Mammary epithelial cell (primary cell): ENCODE data around the gene FCN3.

Source experiments
- EZH2 ChIP-seq: IDR thresholded peaks from 2 replicates; pipeline ENCODE4 v1.6.1; 2012; ENCODE audit warnings: low read length, inconsistent platforms, borderline replicate concordance
- TF ChIP-seq, protein P1 (sequence below), 2 donors: IDR thresholded peaks in 1 of 2; conservative IDR thresholded peaks in 1 of 2; 2 replicates each; pipeline ENCODE4 v1.5.1; 2011 to 2012; ENCODE audit warnings: inconsistent platforms in 2 of 2, low read length in 2 of 2, mild to moderate bottlenecking in 2 of 2, control low read depth in 1 of 2, low read depth in 1 of 2; ENCODE audit not compliant: insufficient read depth in 1 of 2; ENCODE audit errors: extremely low read depth in 1 of 2

DNA sequence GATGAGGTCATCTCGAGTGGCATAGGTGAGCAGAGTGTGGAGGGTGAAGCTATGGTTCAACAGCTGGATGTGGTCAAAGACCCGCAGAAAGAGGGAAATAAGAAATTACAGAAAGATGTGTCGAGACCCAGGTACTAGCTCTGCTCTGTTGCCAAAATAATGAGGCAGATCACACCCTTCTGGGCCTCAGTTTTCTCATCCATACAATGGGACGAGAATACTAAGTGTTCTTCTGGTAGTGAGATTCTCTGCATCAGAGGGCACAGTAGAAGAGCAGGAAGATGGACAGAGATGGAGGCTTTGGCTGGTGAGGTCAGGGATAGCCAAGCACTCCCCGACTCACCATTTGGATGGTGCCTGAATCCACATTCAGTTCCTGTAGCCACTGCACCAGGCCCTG lies 18.9 kb downstream of the FCN3 start:
- TF ChIP-seq, protein P1, sequence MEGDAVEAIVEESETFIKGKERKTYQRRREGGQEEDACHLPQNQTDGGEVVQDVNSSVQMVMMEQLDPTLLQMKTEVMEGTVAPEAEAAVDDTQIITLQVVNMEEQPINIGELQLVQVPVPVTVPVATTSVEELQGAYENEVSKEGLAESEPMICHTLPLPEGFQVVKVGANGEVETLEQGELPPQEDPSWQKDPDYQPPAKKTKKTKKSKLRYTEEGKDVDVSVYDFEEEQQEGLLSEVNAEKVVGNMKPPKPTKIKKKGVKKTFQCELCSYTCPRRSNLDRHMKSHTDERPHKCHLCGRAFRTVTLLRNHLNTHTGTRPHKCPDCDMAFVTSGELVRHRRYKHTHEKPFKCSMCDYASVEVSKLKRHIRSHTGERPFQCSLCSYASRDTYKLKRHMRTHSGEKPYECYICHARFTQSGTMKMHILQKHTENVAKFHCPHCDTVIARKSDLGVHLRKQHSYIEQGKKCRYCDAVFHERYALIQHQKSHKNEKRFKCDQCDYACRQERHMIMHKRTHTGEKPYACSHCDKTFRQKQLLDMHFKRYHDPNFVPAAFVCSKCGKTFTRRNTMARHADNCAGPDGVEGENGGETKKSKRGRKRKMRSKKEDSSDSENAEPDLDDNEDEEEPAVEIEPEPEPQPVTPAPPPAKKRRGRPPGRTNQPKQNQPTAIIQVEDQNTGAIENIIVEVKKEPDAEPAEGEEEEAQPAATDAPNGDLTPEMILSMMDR (conservative IDR thresholded peaks at IDR 0.05 in 1 of 2, IDR thresholded peaks at IDR 0.05 in 1 of 2; ENCODE audit: extremely low read depth in 1 of 2, insufficient read depth in 1 of 2, low read depth in 1 of 2, low read length in 2 of 2), result no peak
- no peak for TF ChIP-seq EZH2
